Left lung (tissue), 10 donors: Measurements from ENCODE around the gene BNIP5. TPM values are rescaled to one million over a fixed set of nuclear protein-coding genes. Genes with fewer than 3 reads are reported as not detected.
A peak's percentile ranks its signal among the peaks of the same experiment; 100 is the strongest.

Experiments
- ATAC-seq: fragments of 200-7000 bp; cut with Tn5 transposase; one replicate; pipeline ENCODE4 v1.9.1; 2020; ENCODE audit warnings: moderate library complexity
- DNase-seq, 4 donors: peaks; one replicate each; pipeline ENCODE4 v3.0.0-alpha.2; 2013 to 2020
- H3K27ac ChIP-seq, 2 donors: fragments of 200-600 bp; sonication (generic) in 1 of 2; one replicate each; pipeline versions ENCODE4 v1.5.0 to v1.8.0; 2020 to 2021
- H3K27me3 ChIP-seq, 2 donors: fragments of 200-600 bp; sonication (generic) in 1 of 2; one replicate each; pipeline versions ENCODE4 v1.5.0 to v1.8.0; 2020 to 2021
- H3K36me3 ChIP-seq, 2 donors: fragments of 200-600 bp; sonication (generic) in 1 of 2; one replicate each; pipeline versions ENCODE4 v1.5.0 to v1.8.0; 2020 to 2021
- H3K4me1 ChIP-seq, 2 donors: fragments of 200-600 bp; one replicate each; pipeline ENCODE4 v1.8.0; 2021
- H3K4me3 ChIP-seq, 2 donors: fragments of 200-600 bp; sonication (generic) in 1 of 2; one replicate each; pipeline versions ENCODE4 v1.5.0 to v1.8.0; 2020 to 2021; ENCODE audit warnings: mild to moderate bottlenecking in 1 of 2
- H3K9me3 ChIP-seq, 2 donors: fragments of 200-600 bp; sonication (generic) in 1 of 2; one replicate each; pipeline versions ENCODE4 v1.5.0 to v1.8.0; 2020 to 2021
- CTCF ChIP-seq, 2 donors: fragments of 200-600 bp; sonication (generic) in 1 of 2; IDR thresholded peaks; one replicate each; pipeline versions ENCODE4 v1.5.0 to v1.8.0; 2021; ENCODE audit warnings: antibody characterized with exemption in 2 of 2
- intact Hi-C, 2 donors: fragments of 100-400 bp; cut with DNase I; formaldehyde crosslinking; loops; one replicate each; pipeline versions ENCODE4 v1.11.2 to v1.14.2; 2022
- polyA plus RNA-seq, 6 donors: library from polyadenylated mRNA; unstranded; fragments of 120-200 nt; gene quantifications; one replicate each; pipeline ENCODE4 v1.2.1, GENCODE V29; 2013; ENCODE audit not compliant: insufficient read length in 6 of 6
- total RNA-seq, 2 donors: library from RNA; stranded (reverse); fragmentation: NEBNext Ultra II Directional; extraction: Animal tissue kit (Norgen Biotek cat#: 25700); gene quantifications; one replicate each; pipeline ENCODE4 v1.2.1, GENCODE V29; 2021
- donor health status: DM: no; HTN: yes; CAD: no.
- donor health status: DM: no; HTN: no; CAD: no.

The BNIP5 gene
- total and polyA plus RNA-seq, 8 donors = 0.26 TPM; not detected in 7

GRCh38 chr6:36277946-36278470, 58.7 kb downstream of the BNIP5 start:
- no peak overlapping the region for H3K27ac ChIP-seq
- H3K9me3 ChIP-seq = no peaks in the 10 kb centered on the region
- H3K27me3 ChIP-seq = peaks cover 0 to 8% of the 10 kb centered on the region in 2 donors
- intact Hi-C loops = no loop called here
- H3K4me3 ChIP-seq = no peak overlapping the region
- DNase-seq (no peak), ATAC-seq (no peak)
- TF ChIP-seq CTCF (IDR thresholded peaks at IDR 0.05) = no peak
- no peaks in the 10 kb centered on the region for H3K4me1 ChIP-seq
- H3K36me3 ChIP-seq = no peaks in the 10 kb centered on the region

GRCh38 chr6:36276581-36277536, 59.8 kb downstream of the BNIP5 start:
- Histone ChIP-seq H3K27ac (no peak overlapping the region), H3K36me3 (no peaks in the 10 kb centered on the region), H3K4me3 (no peak overlapping the region), H3K9me3 (no peaks in the 10 kb centered on the region), H3K27me3 (peaks cover 0 to 9% of the 10 kb centered on the region in 2 donors), H3K4me1 (no peaks in the 10 kb centered on the region)
- no peak for DNase-seq
- intact Hi-C loops = no loop called here
- no peak for ATAC-seq
- TF ChIP-seq CTCF (IDR thresholded peaks at IDR 0.05) = no peak

- H3K4me1 ChIP-seq = no peaks in the 10 kb centered on the region
- intact Hi-C loops = no loop called here
- no peaks in the 10 kb centered on the region for H3K9me3 ChIP-seq
- no peak for TF ChIP-seq CTCF (IDR thresholded peaks at IDR 0.05)
- peaks cover 0 to 38% of the 10 kb centered on the region in 2 donors for H3K27me3 ChIP-seq
- DNase-seq (no peak), ATAC-seq (no peak)
- H3K36me3 ChIP-seq = no peaks in the 10 kb centered on the region
- no peak overlapping the region for H3K4me3 ChIP-seq
- no peak overlapping the region for H3K27ac ChIP-seq
These were observed 62.7 kb downstream of the BNIP5 start for GRCh38 chr6:36273802-36274514.

GRCh38 chr6:36273067-36273466, 63.6 kb downstream of the BNIP5 start:
- ATAC-seq (no peak), DNase-seq (no peak)
- no peaks in the 10 kb centered on the region for H3K9me3 ChIP-seq
- H3K27ac ChIP-seq = no peak overlapping the region
- intact Hi-C loops = no loop called here
- no peak overlapping the region for H3K4me3 ChIP-seq
- H3K27me3 ChIP-seq = peaks cover 0 to 39% of the 10 kb centered on the region in 2 donors
- H3K36me3 ChIP-seq = no peaks in the 10 kb centered on the region
- no peak for TF ChIP-seq CTCF (IDR thresholded peaks at IDR 0.05)
- H3K4me1 ChIP-seq = no peaks in the 10 kb centered on the region

GRCh38 chr6:36272234-36272633, 64.5 kb downstream of the BNIP5 start:
- TF ChIP-seq CTCF (IDR thresholded peaks at IDR 0.05) = no peak
- Histone ChIP-seq H3K36me3 (no peaks in the 10 kb centered on the region), H3K4me1 (no peaks in the 10 kb centered on the region), H3K4me3 (no peak overlapping the region), H3K27me3 (peaks cover 0 to 39% of the 10 kb centered on the region in 2 donors), H3K9me3 (no peaks in the 10 kb centered on the region), H3K27ac (no peak overlapping the region)
- peak in 1 of 4 donors; percentile 20 for DNase-seq
- ATAC-seq = no peak
- intact Hi-C loops = no loop called here
